Astrocyte of the hippocampus (primary cell): ENCODE measurements around the gene HOXC12.

Experiments
- DNase-seq: peaks from one replicate; pipeline ENCODE4 v3.0.0; 2011; ENCODE audit warnings: low read depth, low spot score

Gene HOXC12

GRCh38 chr12:53983950-53984572, 29.4 kb downstream of the HOXC12 start:
- DNase-seq, result no peak

- DNase-seq, result peak; percentile 47
Measured at GRCh38 chr12:53984901-53985691, 30.4 kb downstream of the HOXC12 start, which contains the start of gene HOXC10. HOXC10 (plus strand) TSS chr12:53985146; CDS start chr12:53985260, 114 bp downstream.

GRCh38 chr12:53985692-53985993, 30.9 kb downstream of the HOXC12 start:
- DNase-seq, result no peak

- no peak for DNase-seq
Measured at GRCh38 chr12:53985994-53986685, 31.4 kb downstream of the HOXC12 start.

GRCh38 chr12:53986686-53987483, 32.2 kb downstream of the HOXC12 start:
- DNase-seq, result no peak

GRCh38 chr12:53987787-53988230, 33.1 kb downstream of the HOXC12 start:
- DNase-seq, result no peak

- DNase-seq, result no peak
Measured at GRCh38 chr12:53988541-53989226, 34.0 kb downstream of the HOXC12 start.

GRCh38 chr12:53989227-53990113, 34.8 kb downstream of the HOXC12 start:
- DNase-seq, result no peak

- no peak for DNase-seq
Measured at GRCh38 chr12:53990311-53991076, 35.8 kb downstream of the HOXC12 start.

- no peak for DNase-seq
Measured at GRCh38 chr12:53991077-53991460, 36.4 kb downstream of the HOXC12 start.

- DNase-seq, result no peak
Measured at GRCh38 chr12:53992377-53992889, 37.7 kb downstream of the HOXC12 start.

- DNase-seq, result no peak
Measured at GRCh38 chr12:53993162-53994008, 38.7 kb downstream of the HOXC12 start.

- DNase-seq, result no peak
Measured at GRCh38 chr12:53994009-53994263, 39.2 kb downstream of the HOXC12 start.

GRCh38 chr12:53994264-53995001, 39.7 kb downstream of the HOXC12 start:
- no peak for DNase-seq

- DNase-seq, result no peak
Measured at GRCh38 chr12:53995002-53995377, 40.3 kb downstream of the HOXC12 start.

GRCh38 chr12:53995378-53996239, 40.9 kb downstream of the HOXC12 start:
- no peak for DNase-seq
